ENCODE results near the gene CCL27.

Gene CCL27

DNA sequence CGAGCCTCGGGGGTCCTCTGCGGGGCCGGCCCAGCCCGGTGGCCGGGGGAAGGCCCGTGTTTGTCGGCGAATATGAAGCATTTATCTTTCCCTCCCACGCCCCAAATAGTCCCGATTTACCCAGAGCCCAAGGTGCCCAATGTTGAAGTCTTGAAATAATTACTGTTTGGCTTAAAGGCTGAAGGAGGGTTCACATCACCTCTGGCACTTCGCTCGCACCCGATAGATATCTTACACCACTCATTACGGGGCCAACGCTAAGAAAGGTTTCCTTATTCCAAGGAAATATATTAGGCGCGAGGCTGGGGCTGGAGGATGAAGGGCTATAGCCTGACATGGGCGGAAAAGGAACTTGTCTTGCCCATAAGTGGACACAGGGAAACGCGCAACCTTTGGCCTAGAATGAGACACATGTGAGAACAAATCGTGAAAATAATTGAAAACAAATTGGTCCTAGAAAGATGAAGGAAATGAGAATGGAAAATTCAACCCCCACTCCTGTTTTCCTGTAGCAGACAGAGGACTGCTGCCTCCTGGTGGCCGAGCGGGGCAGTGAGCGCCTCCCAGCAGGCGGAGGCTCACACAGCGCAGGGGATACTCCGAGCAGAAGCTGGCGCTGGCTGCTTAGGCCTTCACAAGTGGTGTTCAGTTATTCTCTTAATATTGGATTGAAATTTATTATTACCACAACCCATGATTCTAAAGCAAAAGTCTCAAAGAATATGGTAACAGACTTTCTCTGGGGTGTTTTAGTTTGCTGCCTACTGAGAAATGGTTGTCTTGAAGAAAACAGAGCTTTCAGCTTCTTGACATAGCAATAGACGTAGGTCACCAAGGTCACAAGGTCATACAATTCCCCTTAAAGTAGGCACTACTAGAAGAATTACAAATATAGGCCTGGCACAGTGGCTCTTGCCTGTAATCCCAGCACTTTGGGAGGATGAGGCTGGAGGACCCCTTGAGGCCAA, 39.6 kb upstream of the CCL27 start:
- H3K9me3 ChIP-seq (ENCODE audit: severe bottlenecking), result no peaks in the 10 kb centered on the region
- no peaks in the 10 kb centered on the region for H3K27me3 ChIP-seq (ENCODE audit: insufficient read depth, low read depth, severe bottlenecking)
- no peaks in the 10 kb centered on the region for H3K36me3 ChIP-seq
- TF ChIP-seq, protein P1, sequence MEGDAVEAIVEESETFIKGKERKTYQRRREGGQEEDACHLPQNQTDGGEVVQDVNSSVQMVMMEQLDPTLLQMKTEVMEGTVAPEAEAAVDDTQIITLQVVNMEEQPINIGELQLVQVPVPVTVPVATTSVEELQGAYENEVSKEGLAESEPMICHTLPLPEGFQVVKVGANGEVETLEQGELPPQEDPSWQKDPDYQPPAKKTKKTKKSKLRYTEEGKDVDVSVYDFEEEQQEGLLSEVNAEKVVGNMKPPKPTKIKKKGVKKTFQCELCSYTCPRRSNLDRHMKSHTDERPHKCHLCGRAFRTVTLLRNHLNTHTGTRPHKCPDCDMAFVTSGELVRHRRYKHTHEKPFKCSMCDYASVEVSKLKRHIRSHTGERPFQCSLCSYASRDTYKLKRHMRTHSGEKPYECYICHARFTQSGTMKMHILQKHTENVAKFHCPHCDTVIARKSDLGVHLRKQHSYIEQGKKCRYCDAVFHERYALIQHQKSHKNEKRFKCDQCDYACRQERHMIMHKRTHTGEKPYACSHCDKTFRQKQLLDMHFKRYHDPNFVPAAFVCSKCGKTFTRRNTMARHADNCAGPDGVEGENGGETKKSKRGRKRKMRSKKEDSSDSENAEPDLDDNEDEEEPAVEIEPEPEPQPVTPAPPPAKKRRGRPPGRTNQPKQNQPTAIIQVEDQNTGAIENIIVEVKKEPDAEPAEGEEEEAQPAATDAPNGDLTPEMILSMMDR (IDR thresholded peaks at IDR 0.05; ENCODE audit: low read depth, low read length), result peak; percentile 89
- H3K27ac ChIP-seq, result no peak overlapping the region
- peak; percentile 81 for DNase-seq
- H3K4me3 ChIP-seq (ENCODE audit: low read depth, low read length), result peak overlapping the region; percentile 59

DNA sequence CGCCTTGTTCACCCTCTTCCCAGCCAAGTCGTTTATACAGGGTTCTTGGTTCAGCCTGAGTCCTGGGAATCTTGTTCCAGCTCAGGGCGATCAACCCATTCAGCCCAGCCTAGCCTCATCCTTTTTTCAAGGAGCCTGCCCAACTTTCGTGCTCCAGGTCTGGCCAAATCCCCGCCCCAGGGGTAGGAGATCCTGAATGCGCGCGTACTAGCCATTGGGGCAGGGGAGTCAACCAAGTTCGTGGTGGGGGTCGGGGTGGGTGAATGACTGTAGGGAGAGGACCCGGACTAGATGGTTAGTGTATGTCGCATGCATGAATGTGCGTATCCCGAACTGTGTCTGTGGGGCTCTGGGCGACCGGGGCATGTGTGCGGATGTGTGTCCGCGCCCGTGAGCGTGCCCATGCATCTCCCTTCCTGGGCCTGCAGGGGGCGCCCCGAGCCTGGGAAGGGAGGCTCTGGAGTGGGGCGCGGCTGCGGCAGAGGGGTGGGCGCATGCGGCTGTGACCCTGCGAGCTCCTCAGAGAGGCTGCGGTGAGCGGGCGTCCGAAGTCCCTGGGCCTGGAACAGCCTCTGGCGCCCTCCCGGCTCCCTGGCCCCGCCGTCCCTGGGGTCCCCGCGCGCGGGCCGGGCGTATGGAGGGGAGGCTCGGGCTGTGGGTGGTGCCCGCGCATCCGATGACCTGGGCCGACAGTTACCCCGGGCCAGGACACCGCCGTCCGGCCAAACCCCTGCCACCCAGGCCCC, 38.7 kb upstream of the CCL27 start:
- Histone ChIP-seq H3K9me3 (ENCODE audit: severe bottlenecking) (no peaks in the 10 kb centered on the region), H3K36me3 (no peaks in the 10 kb centered on the region), H3K27ac (no peak overlapping the region), H3K4me3 (ENCODE audit: low read depth, low read length) (peak overlapping the region; percentile 59), H3K27me3 (ENCODE audit: insufficient read depth, low read depth, severe bottlenecking) (no peaks in the 10 kb centered on the region)
- TF ChIP-seq, protein P1 (IDR thresholded peaks at IDR 0.05; ENCODE audit: low read depth, low read length), result peak; percentile 79
- DNase-seq, result peak; percentile 70

DNA sequence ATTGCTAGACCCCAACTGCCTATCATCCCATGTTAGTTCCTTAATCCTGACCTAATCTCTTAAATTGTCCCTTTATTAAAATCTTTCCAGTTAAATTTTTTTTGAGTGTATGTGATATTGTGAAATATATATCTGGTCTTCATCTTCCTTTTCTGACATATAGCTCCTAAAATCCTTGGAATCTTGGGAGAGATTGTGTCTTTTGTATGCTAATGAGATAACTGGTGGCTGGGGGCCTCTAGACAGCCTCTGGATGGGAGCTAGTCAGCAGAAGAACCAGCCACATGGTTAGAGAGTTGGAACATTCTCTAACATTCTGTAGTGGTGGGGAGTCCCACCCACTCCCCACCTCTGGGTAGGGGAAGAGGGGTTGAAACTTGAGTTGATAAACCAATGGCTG, 32.4 kb upstream of the CCL27 start:
- no peak overlapping the region for H3K27ac ChIP-seq
- TF ChIP-seq, protein P1 (IDR thresholded peaks at IDR 0.05; ENCODE audit: low read depth, low read length), result no peak

DNA sequence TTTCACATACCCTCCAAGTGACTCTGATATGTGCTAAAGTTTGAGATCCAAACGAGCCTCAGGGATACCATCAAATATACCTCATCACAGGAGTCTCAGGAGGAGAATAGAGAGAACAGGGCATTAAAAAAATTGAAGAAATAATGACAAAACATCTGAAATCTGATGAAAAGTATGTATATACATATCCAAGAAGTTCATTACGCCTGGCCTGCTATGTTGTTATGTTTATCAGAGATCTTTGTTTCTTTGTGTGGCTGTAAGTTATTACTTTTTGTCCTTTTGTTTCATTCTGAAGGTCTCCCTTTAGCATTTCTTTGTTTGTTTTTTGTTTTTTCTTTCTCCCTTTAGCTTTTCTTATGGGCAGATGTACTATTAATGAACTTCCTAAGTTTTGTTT, 31.1 kb upstream of the CCL27 start:
- H3K27ac ChIP-seq, result no peak overlapping the region
- H3K9me3 ChIP-seq (ENCODE audit: severe bottlenecking), result no peaks in the 10 kb centered on the region
- DNase-seq, result no peak
- H3K36me3 ChIP-seq, result no peaks in the 10 kb centered on the region
- no peaks in the 10 kb centered on the region for H3K27me3 ChIP-seq (ENCODE audit: insufficient read depth, low read depth, severe bottlenecking)
- TF ChIP-seq, protein P1 (IDR thresholded peaks at IDR 0.05; ENCODE audit: low read depth, low read length), result no peak
- no peak overlapping the region for H3K4me3 ChIP-seq (ENCODE audit: low read depth, low read length)

More for the DNA sequence above, 32.4 kb upstream of the CCL27 start:
- no peak overlapping the region for H3K4me3 ChIP-seq (ENCODE audit: low read depth, low read length)
- no peak for DNase-seq
- no peaks in the 10 kb centered on the region for H3K27me3 ChIP-seq (ENCODE audit: insufficient read depth, low read depth, severe bottlenecking)
- no peaks in the 10 kb centered on the region for H3K36me3 ChIP-seq
- H3K9me3 ChIP-seq (ENCODE audit: severe bottlenecking), result no peaks in the 10 kb centered on the region

DNA sequence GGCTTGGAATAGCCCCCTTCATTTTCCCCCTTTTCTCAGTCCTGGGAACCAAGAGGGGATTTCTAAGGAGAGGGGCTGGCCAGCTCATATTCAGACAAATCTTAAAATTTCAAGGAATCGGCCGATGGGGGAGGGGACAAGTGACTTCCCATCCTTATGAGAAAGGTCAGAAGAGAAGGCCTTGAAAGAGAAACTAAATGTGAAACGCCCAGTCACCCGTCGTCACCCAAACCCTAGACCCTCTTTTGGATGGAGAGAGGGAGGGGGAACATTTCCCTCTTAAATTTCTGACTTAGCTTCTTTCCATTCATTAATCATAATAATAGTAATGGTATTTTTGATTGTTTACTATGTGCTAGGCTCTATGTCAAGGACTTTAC, 29.5 kb upstream of the CCL27 start:
- no peak overlapping the region for H3K4me3 ChIP-seq (ENCODE audit: low read depth, low read length)
- H3K27me3 ChIP-seq (ENCODE audit: insufficient read depth, low read depth, severe bottlenecking), result no peaks in the 10 kb centered on the region
- TF ChIP-seq, protein P1 (IDR thresholded peaks at IDR 0.05; ENCODE audit: low read depth, low read length), result no peak
- H3K27ac ChIP-seq, result no peak overlapping the region
- no peak for DNase-seq
- no peaks in the 10 kb centered on the region for H3K36me3 ChIP-seq
- H3K9me3 ChIP-seq (ENCODE audit: severe bottlenecking), result no peaks in the 10 kb centered on the region
